Lower lobe of right lung (tissue), 2 donors: ENCODE data around the gene TSKS. TPM values are rescaled to one million over a fixed set of nuclear protein-coding genes. Genes with fewer than 3 reads are reported as not detected.

ENCODE experiments used
- ATAC-seq, 2 donors: fragments of 200-7000 bp; cut with Tn5 transposase; one replicate each; pipeline ENCODE4 v1.9.1; 2020 to 2022; ENCODE audit warnings: mild to moderate bottlenecking in 2 of 2, moderate library complexity in 2 of 2
- DNase-seq: peaks from one replicate; pipeline ENCODE4 v3.0.0-alpha.2; 2020
- H3K27ac ChIP-seq: fragments of 200-600 bp; one replicate; pipeline ENCODE4 v1.8.0; 2022
- H3K27me3 ChIP-seq: fragments of 200-600 bp; one replicate; pipeline ENCODE4 v1.8.0; 2022; ENCODE audit warnings: low read depth
- H3K36me3 ChIP-seq: fragments of 200-600 bp; one replicate; pipeline ENCODE4 v1.8.0; 2022; ENCODE audit warnings: mild to moderate bottlenecking
- H3K4me1 ChIP-seq: fragments of 200-600 bp; one replicate; pipeline ENCODE4 v1.8.0; 2022
- H3K4me3 ChIP-seq: fragments of 200-600 bp; one replicate; pipeline ENCODE4 v1.8.0; 2022; ENCODE audit warnings: mild to moderate bottlenecking
- H3K9me3 ChIP-seq: fragments of 200-600 bp; one replicate; pipeline ENCODE4 v1.8.0; 2022
- CTCF ChIP-seq: fragments of 200-600 bp; IDR thresholded peaks from one replicate; pipeline ENCODE4 v1.8.0; 2022; ENCODE audit warnings: antibody characterized with exemption, mild to moderate bottlenecking
- intact Hi-C: fragments of 100-400 bp; cut with DNase I; formaldehyde crosslinking; loops from one replicate; pipeline ENCODE4 v1.11.0; 2022
- total RNA-seq: library from RNA; stranded (reverse); fragmentation: NEBNext Ultra II Directional; extraction: Animal tissue kit (Norgen Biotek cat#: 25700); gene quantifications from one replicate; pipeline ENCODE4 v1.2.1, GENCODE V29; 2021
- donor health status: DM: no; HTN: yes; CAD: no; lungs with severe emphysema.

TSKS gene
- total RNA-seq, 1 donor from 2014 or later: 1.2 TPM

GRCh38 chr19:49758292-49758691 lies 4.8 kb downstream of the TSKS start:
- ATAC-seq: no peak

GRCh38 chr19:49755956-49756355 lies 7.2 kb downstream of the TSKS start:
- Histone ChIP-seq H3K27me3 (no peaks in the 10 kb centered on the region), H3K9me3 (peaks cover 9% of the 10 kb centered on the region), H3K4me1 (no peaks in the 10 kb centered on the region), H3K36me3 (no peaks in the 10 kb centered on the region), H3K27ac (no peak overlapping the region), H3K4me3 (no peak overlapping the region)
- intact Hi-C loops: no loop called here
- TF ChIP-seq CTCF: no peak
- ATAC-seq (no peak), DNase-seq (no peak)

More at GRCh38 chr19:49758292-49758691, 4.8 kb downstream of the TSKS start:
- TF ChIP-seq CTCF: no peak
- Histone ChIP-seq H3K27ac (no peak overlapping the region), H3K27me3 (no peaks in the 10 kb centered on the region), H3K36me3 (no peaks in the 10 kb centered on the region), H3K9me3 (peaks cover 9% of the 10 kb centered on the region), H3K4me1 (no peaks in the 10 kb centered on the region), H3K4me3 (no peak overlapping the region)
- no peak for DNase-seq
- intact Hi-C loops: no loop called here

GRCh38 chr19:49752701-49753100 lies 10.4 kb downstream of the TSKS start:
- H3K4me3 ChIP-seq: no peak overlapping the region
- H3K4me1 ChIP-seq: no peaks in the 10 kb centered on the region
- H3K27ac ChIP-seq: no peak overlapping the region
- intact Hi-C loops: no loop called here
- no peaks in the 10 kb centered on the region for H3K27me3 ChIP-seq
- no peak for DNase-seq
- H3K36me3 ChIP-seq: no peaks in the 10 kb centered on the region
- peaks cover 9% of the 10 kb centered on the region for H3K9me3 ChIP-seq
- TF ChIP-seq CTCF: no peak
- ATAC-seq: no peak

- intact Hi-C loops: no loop called here
- no peaks in the 10 kb centered on the region for H3K36me3 ChIP-seq
- ATAC-seq: no peak
- no peak overlapping the region for H3K4me3 ChIP-seq
- no peaks in the 10 kb centered on the region for H3K4me1 ChIP-seq
- no peaks in the 10 kb centered on the region for H3K9me3 ChIP-seq
- TF ChIP-seq CTCF: no peak
- no peaks in the 10 kb centered on the region for H3K27me3 ChIP-seq
- H3K27ac ChIP-seq: no peak overlapping the region
- no peak for DNase-seq
Observed at GRCh38 chr19:49749771-49750170, 13.3 kb downstream of the TSKS start.

- no peaks in the 10 kb centered on the region for H3K27me3 ChIP-seq
- H3K36me3 ChIP-seq: no peaks in the 10 kb centered on the region
- DNase-seq (no peak), ATAC-seq (no peak)
- H3K9me3 ChIP-seq: no peaks in the 10 kb centered on the region
- no peak overlapping the region for H3K27ac ChIP-seq
- TF ChIP-seq CTCF: no peak
- H3K4me1 ChIP-seq: no peaks in the 10 kb centered on the region
- H3K4me3 ChIP-seq: no peak overlapping the region
- intact Hi-C loops: no loop called here
Observed at GRCh38 chr19:49749055-49749716, 13.9 kb downstream of the TSKS start.
